GM23248 (cell line): ENCODE results near the gene GPR75. TPM values are rescaled to one million over a fixed set of nuclear protein-coding genes. Genes with fewer than 3 reads are reported as not detected.

Source experiments
- DNase-seq: peaks from one replicate; pipeline ENCODE4 v3.0.0-alpha.2; 2015
- H2AFZ ChIP-seq: fragments of 200-600 bp; sonication (generic); 2 replicates; pipeline ENCODE4 v1.6.1; 2016; ENCODE audit warnings: antibody characterized with exemption
- H3F3A ChIP-seq: fragments of 200-600 bp; sonication (generic); 2 replicates; pipeline ENCODE4 v1.6.1; 2016; ENCODE audit warnings: mild to moderate bottlenecking, antibody characterized with exemption, mixed run types; ENCODE audit not compliant: insufficient read depth
- H3K27ac ChIP-seq: fragments of 200-600 bp; sonication (generic); 2 replicates; pipeline ENCODE4 v1.5.1; 2016; ENCODE audit warnings: mild to moderate bottlenecking
- H3K27me3 ChIP-seq: fragments of 200-600 bp; sonication (generic); replicated peaks from 2 replicates; pipeline ENCODE4 v1.6.1; 2016; ENCODE audit warnings: mild to moderate bottlenecking; ENCODE audit not compliant: insufficient read depth
- H3K36me3 ChIP-seq: fragments of 200-600 bp; sonication (generic); 2 replicates; pipeline ENCODE4 v1.6.1; 2016; ENCODE audit warnings: low read depth, mild to moderate bottlenecking
- H3K4me1 ChIP-seq: fragments of 200-600 bp; sonication (generic); 2 replicates; pipeline ENCODE4 v1.6.1; 2016; ENCODE audit warnings: mild to moderate bottlenecking; ENCODE audit not compliant: insufficient read depth
- H3K4me2 ChIP-seq: fragments of 200-600 bp; sonication (generic); one replicate; pipeline ENCODE4 v1.6.1; 2016; ENCODE audit warnings: mild to moderate bottlenecking; ENCODE audit not compliant: unreplicated experiment
- H3K4me3 ChIP-seq: fragments of 200-600 bp; sonication (generic); 2 replicates; pipeline ENCODE4 v1.5.1; 2016; ENCODE audit warnings: mild to moderate bottlenecking
- H3K79me2 ChIP-seq: fragments of 200-600 bp; sonication (generic); 2 replicates; pipeline ENCODE4 v1.6.1; 2016; ENCODE audit warnings: mild to moderate bottlenecking; ENCODE audit not compliant: insufficient read depth
- H3K9ac ChIP-seq: fragments of 200-600 bp; sonication (generic); 2 replicates; pipeline ENCODE4 v1.6.1; 2016; ENCODE audit warnings: mild to moderate bottlenecking
- H3K9me2 ChIP-seq: fragments of 200-600 bp; sonication (generic); 2 replicates; pipeline ENCODE4 v1.6.1; 2016; ENCODE audit warnings: mixed run types, mild to moderate bottlenecking, moderate library complexity; ENCODE audit not compliant: insufficient read depth
- H3K9me3 ChIP-seq: fragments of 200-600 bp; sonication (generic); one replicate; pipeline ENCODE4 v1.6.1; 2017; ENCODE audit warnings: low read depth
- H4K20me1 ChIP-seq: fragments of 200-600 bp; sonication (generic); 2 replicates; pipeline ENCODE4 v1.6.0; 2016; ENCODE audit not compliant: insufficient read depth
- EZH2 ChIP-seq: fragments of 200-600 bp; sonication (generic); IDR thresholded peaks from 2 replicates; pipeline ENCODE4 v1.6.1; 2018; ENCODE audit warnings: antibody characterized with exemption, mild to moderate bottlenecking; ENCODE audit not compliant: insufficient read depth, poor library complexity, severe bottlenecking
- EZH2phosphoT487 ChIP-seq: fragments of 200-600 bp; sonication (generic); IDR thresholded peaks from 2 replicates; pipeline ENCODE4 v1.6.1; 2018; ENCODE audit warnings: antibody characterized with exemption, moderate library complexity, mild to moderate bottlenecking, low read depth; ENCODE audit not compliant: insufficient read depth
- WGBS, 2 experiments: methylation state at CpG; one replicate each; pipeline ENCODE4 v1.1.6; 2015 to 2017; ENCODE audit warnings: low lambda C conversion rate in 2 of 2, low coverage in 1 of 2; ENCODE audit errors: missing lambda C conversion rate in 2 of 2; 5-methylcytosine and 5-hydroxymethylcytosine counted together
- in situ Hi-C: fragments of 300-500 bp; cut with MboI; formaldehyde crosslinking; loops from 2 replicates; pipeline ENCODE4 v1.15.0; 2020
- polyA plus RNA-seq: library from polyadenylated mRNA; unstranded; fragments of >200 nt; fragmentation: Nextera tagmentation; extraction: Ambion mirVana; gene quantifications from 2 replicates; pipeline ENCODE4 v1.2.1, GENCODE V29; 2016
- total RNA-seq: library from RNA; depleted of rRNA; stranded (reverse); fragments of >200 nt; shearing (Covaris generic); gene quantifications from 2 replicates; pipeline ENCODE4 v1.2.3, GENCODE V29; 2014

GPR75 gene
- total and polyA plus RNA-seq, 2 experiments from 2014 or later: 0.16 to 0.43 TPM

DNA sequence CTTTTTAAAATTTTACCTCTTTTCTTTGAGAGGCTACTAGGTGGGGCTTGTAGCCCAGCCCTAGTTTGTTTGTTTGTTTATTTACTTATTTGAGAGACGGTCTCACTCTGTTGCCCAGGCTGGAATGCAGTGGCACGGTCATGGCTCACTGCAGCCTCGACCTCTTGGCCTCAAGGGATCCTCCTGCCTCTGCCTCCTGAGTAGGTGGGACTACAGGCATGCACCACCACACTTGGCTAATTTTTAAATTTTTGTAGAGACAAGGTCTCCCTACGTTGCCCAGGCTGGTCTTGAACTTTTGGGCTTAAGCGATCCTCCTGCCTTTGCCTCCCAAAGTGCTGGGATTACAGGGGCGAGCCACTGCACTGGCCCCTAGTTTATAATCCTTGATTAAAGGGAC lies 38.0 kb downstream of the GPR75 start:
- Histone ChIP-seq H3K4me2 (no peak overlapping the region), H3K79me2 (no peaks in the 10 kb centered on the region), H2AFZ (no peak overlapping the region), H3K9me3 (no peaks in the 10 kb centered on the region), H3K27ac (no peak overlapping the region), H3K9me2 (no peaks in the 10 kb centered on the region), H3K4me3 (no peak overlapping the region), H3K36me3 (peaks cover 22% of the 10 kb centered on the region), H3F3A (peaks cover 10% of the 10 kb centered on the region; the same call in 1 of the 2 replicates), H3K27me3 (no peaks in the 10 kb centered on the region), H3K9ac (no peak overlapping the region), H4K20me1 (no peaks in the 10 kb centered on the region), H3K4me1 (no peaks in the 10 kb centered on the region)
- in situ Hi-C loops: no loop called here
- DNase-seq: no peak
- no peak for TF ChIP-seq EZH2
- no peak for TF ChIP-seq EZH2phosphoT487
- WGBS, 2 experiments: 97 to 99% methylated on average over 6 of the region's 6 CpGs

GRCh38 chr2:53820711-53821110 lies 39.1 kb downstream of the GPR75 start:
- in situ Hi-C loops: no loop called here
- no peak for DNase-seq
- H3K36me3 ChIP-seq: peaks cover 23% of the 10 kb centered on the region
- TF ChIP-seq EZH2phosphoT487: no peak
- no peak for TF ChIP-seq EZH2
- no peaks in the 10 kb centered on the region for H3K79me2 ChIP-seq
- no peaks in the 10 kb centered on the region for H3K4me1 ChIP-seq
- H2AFZ ChIP-seq: no peak overlapping the region
- 78 to 86% methylated on average over 4 of the region's 4 CpGs for WGBS, 2 experiments
- H3K27ac ChIP-seq: no peak overlapping the region
- H3K9me3 ChIP-seq: no peaks in the 10 kb centered on the region
- no peaks in the 10 kb centered on the region for H3K27me3 ChIP-seq
- no peaks in the 10 kb centered on the region for H3K9me2 ChIP-seq
- no peak overlapping the region for H3K4me3 ChIP-seq
- 0 out of 2 replicates have a peak, but pooled peaks cover under 1% of the 10 kb centered on the region for H3F3A ChIP-seq
- H3K4me2 ChIP-seq: no peak overlapping the region
- no peaks in the 10 kb centered on the region for H4K20me1 ChIP-seq
- no peak overlapping the region for H3K9ac ChIP-seq

DNA sequence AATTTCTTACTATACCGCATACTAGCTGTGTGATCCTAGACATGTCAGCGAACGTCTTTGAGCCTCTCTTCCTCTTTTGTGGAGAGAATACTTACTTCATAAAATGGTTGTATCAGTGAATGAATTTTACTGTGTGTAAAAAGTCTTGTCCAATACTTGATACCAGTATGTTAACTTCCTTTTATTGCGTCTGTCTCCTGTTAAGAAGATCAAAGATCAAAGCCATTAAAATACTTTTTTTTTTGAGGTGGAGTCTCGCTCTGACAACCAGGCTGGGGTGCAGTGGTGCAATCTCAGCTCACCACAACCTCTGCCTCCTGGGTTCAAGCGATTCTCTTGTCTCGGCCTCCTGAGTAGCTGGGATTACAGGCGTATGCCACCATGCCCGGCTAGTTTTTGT lies 39.7 kb downstream of the GPR75 start:
- TF ChIP-seq EZH2 (no peak), EZH2phosphoT487 (no peak)
- DNase-seq: no peak
- no peak overlapping the region for H3K9ac ChIP-seq
- H3K4me1 ChIP-seq: no peaks in the 10 kb centered on the region
- no peaks in the 10 kb centered on the region for H3F3A ChIP-seq
- H3K27me3 ChIP-seq: no peaks in the 10 kb centered on the region
- peaks cover 30% of the 10 kb centered on the region for H3K36me3 ChIP-seq
- H3K4me2 ChIP-seq: no peak overlapping the region
- H3K9me3 ChIP-seq: no peaks in the 10 kb centered on the region
- H3K9me2 ChIP-seq: no peaks in the 10 kb centered on the region
- H4K20me1 ChIP-seq: no peaks in the 10 kb centered on the region
- in situ Hi-C loops: no loop called here
- no peak overlapping the region for H3K4me3 ChIP-seq
- no peaks in the 10 kb centered on the region for H3K79me2 ChIP-seq
- no peak overlapping the region for H3K27ac ChIP-seq
- no peak overlapping the region for H2AFZ ChIP-seq
- WGBS, 2 experiments: 90 to 96% methylated on average over 9 of the region's 9 CpGs

DNA sequence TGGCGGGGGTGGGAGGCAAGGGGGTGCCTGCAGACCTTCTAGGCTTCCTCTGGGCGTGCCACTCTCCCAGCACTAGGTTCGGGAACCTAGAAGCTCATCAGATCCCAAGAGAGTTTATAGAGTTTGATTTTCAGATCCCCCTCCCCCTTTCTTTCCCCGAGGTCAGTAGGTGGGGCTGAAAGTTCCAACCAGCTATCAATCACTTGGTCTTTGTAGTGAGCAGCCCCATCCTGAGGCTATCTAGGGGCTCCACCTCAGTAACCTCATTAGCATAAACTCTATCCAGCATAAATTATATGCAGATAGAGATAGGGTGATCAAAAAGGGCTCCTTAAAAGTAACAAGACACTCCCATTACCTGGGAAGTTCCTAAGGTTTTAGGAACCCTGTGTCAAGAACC lies 40.1 kb downstream of the GPR75 start:
- TF ChIP-seq EZH2: no peak
- no peak for TF ChIP-seq EZH2phosphoT487
- Histone ChIP-seq H3K27me3 (no peaks in the 10 kb centered on the region), H3K27ac (no peak overlapping the region), H3K4me3 (no peak overlapping the region), H4K20me1 (no peaks in the 10 kb centered on the region), H3K9ac (no peak overlapping the region), H3F3A (no peaks in the 10 kb centered on the region), H2AFZ (no peak overlapping the region), H3K4me2 (no peak overlapping the region), H3K9me2 (no peaks in the 10 kb centered on the region), H3K79me2 (no peaks in the 10 kb centered on the region), H3K36me3 (peaks cover 30% of the 10 kb centered on the region), H3K9me3 (no peaks in the 10 kb centered on the region), H3K4me1 (no peaks in the 10 kb centered on the region)
- no peak for DNase-seq
- 86 to 88% methylated on average over 4 of the region's 4 CpGs for WGBS, 2 experiments
- in situ Hi-C loops: no loop called here

DNA sequence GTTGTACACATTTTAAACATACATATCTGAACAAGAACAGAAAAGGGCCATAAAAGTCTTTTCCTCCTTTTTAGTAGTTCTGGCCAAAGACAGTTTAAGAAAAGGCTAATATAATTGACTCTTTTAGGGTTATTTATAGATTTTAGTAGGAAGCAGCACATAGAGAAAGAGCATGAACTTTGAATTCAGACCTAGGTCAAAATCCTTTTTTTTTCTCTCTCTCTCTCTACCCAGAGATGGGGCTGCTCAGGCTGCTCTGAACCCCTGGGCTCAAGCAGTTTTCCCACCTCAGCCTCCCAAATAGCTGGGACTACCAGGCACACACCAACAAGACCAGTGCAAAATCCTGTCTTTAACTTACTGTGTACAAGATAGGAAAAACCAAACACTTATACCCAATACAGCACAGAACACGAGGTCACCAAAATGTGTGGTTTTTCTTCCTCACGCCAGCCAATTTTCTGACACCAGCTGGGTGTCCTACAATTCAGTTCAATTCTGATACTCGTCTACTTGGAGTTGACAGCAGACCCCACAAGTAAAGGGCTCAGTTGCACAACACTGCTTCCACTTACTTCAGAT lies 40.8 kb downstream of the GPR75 start:
- Histone ChIP-seq H3K4me3 (no peak overlapping the region), H3K4me2 (no peak overlapping the region), H3K36me3 (peaks cover 35% of the 10 kb centered on the region), H3K27ac (no peak overlapping the region), H3K9me2 (no peaks in the 10 kb centered on the region), H3K4me1 (no peaks in the 10 kb centered on the region), H3K9me3 (no peaks in the 10 kb centered on the region), H3F3A (no peaks in the 10 kb centered on the region), H3K27me3 (no peaks in the 10 kb centered on the region), H4K20me1 (no peaks in the 10 kb centered on the region), H3K79me2 (no peaks in the 10 kb centered on the region), H3K9ac (no peak overlapping the region), H2AFZ (no peak overlapping the region)
- TF ChIP-seq EZH2phosphoT487 (no peak), EZH2 (no peak)
- in situ Hi-C loops: no loop called here
- no peak for DNase-seq
- 82 to 85% methylated on average over 3 of the region's 3 CpGs for WGBS, 2 experiments
